Measurements from ENCODE around the gene TNFAIP8.

GRCh38 chr5:119354537-119355243, 1.1 kb upstream of the TNFAIP8 start:
- no peak for TF ChIP-seq EZH2 (IDR thresholded peaks at IDR 0.05; ENCODE audit: insufficient read depth, poor library complexity, severe bottlenecking)
- no peak for TF ChIP-seq EZH2phosphoT487 (IDR thresholded peaks at IDR 0.05; ENCODE audit: insufficient read depth, low read depth)
